Vagina (tissue), 2 donors: Measurements from ENCODE around the gene TP53I11. TPM values are rescaled to one million over a fixed set of nuclear protein-coding genes. Genes with fewer than 3 reads are reported as not detected.

Experiments used
- DNase-seq, 2 donors: peaks; one replicate each; pipeline ENCODE4 v3.0.0-alpha.2; 2017; ENCODE audit errors: extremely low spot score in 2 of 2
- H3K27ac ChIP-seq: fragments of 200-600 bp; sonication (generic); one replicate; pipeline ENCODE4 v1.5.1; 2019
- H3K27me3 ChIP-seq: fragments of 200-600 bp; sonication (generic); one replicate; pipeline ENCODE4 v1.5.1; 2019
- H3K36me3 ChIP-seq, 2 donors: fragments of 200-600 bp; sonication (generic); one replicate each; pipeline ENCODE4 v1.5.1; 2017 to 2019
- H3K4me1 ChIP-seq: fragments of 200-600 bp; sonication (generic); one replicate; pipeline ENCODE4 v1.5.1; 2019
- H3K4me3 ChIP-seq, 2 donors: fragments of 200-600 bp; sonication (generic); 1 replicate in 1 of 2; 2 replicates in 1 of 2; pipeline ENCODE4 v1.5.1; 2016 to 2019
- H3K9me3 ChIP-seq: fragments of 200-600 bp; sonication (generic); one replicate; pipeline ENCODE4 v1.5.1; 2019
- POLR2A ChIP-seq, 2 donors: fragments of 450-650 bp; IDR thresholded peaks; one replicate each; pipeline ENCODE4 v1.6.1; 2017; ENCODE audit warnings: antibody characterized with exemption in 2 of 2, mild to moderate bottlenecking in 2 of 2, moderate library complexity in 2 of 2
- POLR2AphosphoS5 ChIP-seq, 2 donors: sonication (generic); formaldehyde crosslinking; IDR thresholded peaks; one replicate each; pipeline ENCODE4 v1.9.0; 2017; ENCODE audit warnings: antibody characterized with exemption in 2 of 2, mild to moderate bottlenecking in 2 of 2, low read depth in 1 of 2; ENCODE audit not compliant: insufficient read depth in 1 of 2
- intact Hi-C: fragments of 100-400 bp; cut with DNase I; formaldehyde crosslinking; loops from one replicate; pipeline ENCODE4 v1.15.1; 2023
- total RNA-seq: library from RNA; depleted of rRNA; stranded (reverse); fragments of >200 nt; gene quantifications from one replicate; pipeline ENCODE4 v1.2.3, GENCODE V29; 2016
- TF ChIP-seq, protein P1 (sequence below), 3 experiments: fragments of 450-650 bp in 2 of 3; fragments of 200-600 bp in 1 of 3; sonication (generic) in 1 of 3; IDR thresholded peaks; one replicate each; pipeline ENCODE4 v1.5.1; 2017 to 2019; ENCODE audit warnings: antibody characterized with exemption in 3 of 3, mild to moderate bottlenecking in 2 of 3, moderate library complexity in 2 of 3

Gene TP53I11
- total RNA-seq, 1 donor from 2014 or later = 50.6 TPM

GRCh38 chr11:44985721-44986120 is 35.0 kb upstream of the TP53I11 start:
- intact Hi-C loops = no loop called here
- H3K36me3 ChIP-seq = no peaks in the 10 kb centered on the region
- H3K27ac ChIP-seq = no peak overlapping the region
- no peaks in the 10 kb centered on the region for H3K4me1 ChIP-seq
- no peak for DNase-seq
- H3K9me3 ChIP-seq = no peaks in the 10 kb centered on the region
- no peak overlapping the region for H3K4me3 ChIP-seq
- TF ChIP-seq POLR2A (IDR thresholded peaks at IDR 0.05) (no peak), POLR2AphosphoS5 (IDR thresholded peaks at IDR 0.05; ENCODE audit: insufficient read depth in 1 of 2, low read depth in 1 of 2) (no peak)
- TF ChIP-seq, protein P1, sequence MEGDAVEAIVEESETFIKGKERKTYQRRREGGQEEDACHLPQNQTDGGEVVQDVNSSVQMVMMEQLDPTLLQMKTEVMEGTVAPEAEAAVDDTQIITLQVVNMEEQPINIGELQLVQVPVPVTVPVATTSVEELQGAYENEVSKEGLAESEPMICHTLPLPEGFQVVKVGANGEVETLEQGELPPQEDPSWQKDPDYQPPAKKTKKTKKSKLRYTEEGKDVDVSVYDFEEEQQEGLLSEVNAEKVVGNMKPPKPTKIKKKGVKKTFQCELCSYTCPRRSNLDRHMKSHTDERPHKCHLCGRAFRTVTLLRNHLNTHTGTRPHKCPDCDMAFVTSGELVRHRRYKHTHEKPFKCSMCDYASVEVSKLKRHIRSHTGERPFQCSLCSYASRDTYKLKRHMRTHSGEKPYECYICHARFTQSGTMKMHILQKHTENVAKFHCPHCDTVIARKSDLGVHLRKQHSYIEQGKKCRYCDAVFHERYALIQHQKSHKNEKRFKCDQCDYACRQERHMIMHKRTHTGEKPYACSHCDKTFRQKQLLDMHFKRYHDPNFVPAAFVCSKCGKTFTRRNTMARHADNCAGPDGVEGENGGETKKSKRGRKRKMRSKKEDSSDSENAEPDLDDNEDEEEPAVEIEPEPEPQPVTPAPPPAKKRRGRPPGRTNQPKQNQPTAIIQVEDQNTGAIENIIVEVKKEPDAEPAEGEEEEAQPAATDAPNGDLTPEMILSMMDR (IDR thresholded peaks at IDR 0.05) = no peak
- H3K27me3 ChIP-seq = no peaks in the 10 kb centered on the region

GRCh38 chr11:44983786-44984185 is 33.1 kb upstream of the TP53I11 start:
- DNase-seq = no peak
- Histone ChIP-seq H3K4me3 (no peak overlapping the region), H3K36me3 (no peaks in the 10 kb centered on the region), H3K27me3 (no peaks in the 10 kb centered on the region), H3K27ac (no peak overlapping the region), H3K4me1 (peaks cover 7% of the 10 kb centered on the region), H3K9me3 (no peaks in the 10 kb centered on the region)
- intact Hi-C loops = no loop called here
- TF ChIP-seq POLR2A (IDR thresholded peaks at IDR 0.05) = no peak
- TF ChIP-seq, protein P1 (IDR thresholded peaks at IDR 0.05) = no peak

DNA sequence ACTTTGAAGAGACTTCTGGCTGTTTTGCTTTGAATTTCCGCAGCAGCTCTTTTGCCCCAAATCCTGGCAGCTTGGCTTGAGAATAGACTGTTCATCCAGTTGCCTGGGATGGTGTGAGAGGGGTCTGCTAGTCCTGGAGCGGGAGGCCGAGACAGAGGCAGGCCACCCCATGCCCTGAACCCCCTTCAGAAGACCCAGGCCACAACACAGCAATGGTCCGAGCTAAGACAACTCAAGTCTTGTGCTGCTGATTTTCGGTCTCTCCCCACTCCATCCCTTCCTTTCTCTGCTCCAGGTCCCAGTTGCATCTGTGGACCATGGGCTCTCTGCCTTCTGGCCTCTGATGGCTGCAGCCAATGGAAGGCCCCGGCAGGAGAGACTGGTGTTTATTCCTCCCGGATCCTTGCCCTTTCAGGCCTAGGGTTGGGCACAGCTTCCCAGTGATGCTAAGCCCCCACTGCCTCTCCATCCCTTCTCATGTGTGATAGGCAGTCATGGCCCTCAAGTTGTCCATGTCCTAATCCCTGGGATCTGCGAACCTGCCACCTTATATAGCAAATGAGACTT is 31.9 kb upstream of the TP53I11 start:
- H3K4me1 ChIP-seq = peaks cover 18% of the 10 kb centered on the region
- no peak overlapping the region for H3K27ac ChIP-seq
- no peak overlapping the region for H3K4me3 ChIP-seq
- intact Hi-C loops = no loop called here
- no peaks in the 10 kb centered on the region for H3K9me3 ChIP-seq
- DNase-seq = no peak
- no peaks in the 10 kb centered on the region for H3K36me3 ChIP-seq
- TF ChIP-seq, protein P1 (IDR thresholded peaks at IDR 0.05) = no peak
- TF ChIP-seq POLR2AphosphoS5 (IDR thresholded peaks at IDR 0.05; ENCODE audit: insufficient read depth in 1 of 2, low read depth in 1 of 2) (no peak), POLR2A (IDR thresholded peaks at IDR 0.05) (no peak)
- H3K27me3 ChIP-seq = no peaks in the 10 kb centered on the region

DNA sequence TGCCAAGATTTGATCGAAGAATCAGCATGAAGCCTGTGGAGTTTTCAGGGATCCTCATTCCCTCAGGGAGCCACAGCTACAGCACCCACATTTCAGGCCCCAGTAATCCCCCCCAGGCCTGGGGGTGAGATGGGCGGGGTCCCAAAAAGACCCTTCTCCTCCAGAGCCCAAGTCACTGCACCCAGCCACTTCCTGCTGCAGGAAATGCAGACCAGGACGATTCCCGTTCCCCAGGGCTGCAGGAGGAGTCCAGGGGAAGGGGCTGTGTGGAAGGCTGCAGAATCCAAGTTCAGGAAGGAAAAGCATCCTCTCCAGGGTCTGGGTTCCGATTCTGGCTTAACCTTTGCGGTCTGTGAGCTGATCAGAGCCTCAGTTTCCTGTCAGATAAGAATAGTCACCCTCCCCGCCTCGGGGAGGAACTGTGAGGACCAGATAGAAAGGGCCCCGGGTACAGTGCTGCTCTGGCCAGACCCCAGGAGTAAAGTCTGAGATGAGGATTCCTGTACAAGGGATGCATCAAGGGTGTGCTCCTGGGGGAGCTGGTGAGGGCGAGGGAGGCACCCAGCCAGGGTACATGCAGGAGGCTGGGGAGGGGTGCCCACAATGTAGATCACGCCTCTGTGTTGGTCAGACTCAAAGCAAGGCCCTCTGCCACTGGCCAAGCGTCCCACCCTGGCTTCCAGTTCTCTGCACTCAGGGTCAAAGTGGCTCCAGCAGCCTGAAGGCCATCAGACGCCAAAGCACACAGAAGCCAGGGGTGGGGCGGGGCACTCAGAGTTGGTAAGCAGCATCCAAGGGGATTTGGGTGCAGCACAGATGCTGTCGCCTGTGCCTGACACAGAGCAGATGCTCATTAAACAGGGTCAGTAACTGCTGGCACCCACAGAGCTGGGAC is 30.1 kb upstream of the TP53I11 start:
- intact Hi-C loops = no loop called here
- TF ChIP-seq, protein P1 (IDR thresholded peaks at IDR 0.05) = no peak
- TF ChIP-seq POLR2A (IDR thresholded peaks at IDR 0.05) (no peak), POLR2AphosphoS5 (IDR thresholded peaks at IDR 0.05; ENCODE audit: insufficient read depth in 1 of 2, low read depth in 1 of 2) (no peak)
- DNase-seq = no peak
- peaks cover 19% of the 10 kb centered on the region for H3K4me1 ChIP-seq
- H3K4me3 ChIP-seq = no peak overlapping the region
- no peaks in the 10 kb centered on the region for H3K9me3 ChIP-seq
- no peaks in the 10 kb centered on the region for H3K27me3 ChIP-seq
- no peaks in the 10 kb centered on the region for H3K36me3 ChIP-seq
- no peak overlapping the region for H3K27ac ChIP-seq
